DOHH2 (cell line): ENCODE results near the gene ZDHHC1.

Experiments used
- H3F3A ChIP-seq: fragments of 200-600 bp; sonication (generic), shearing (Covaris generic); 2 replicates; pipeline ENCODE4 v1.6.0; 2016; ENCODE audit warnings: antibody characterized with exemption, mild to moderate bottlenecking; ENCODE audit not compliant: control insufficient read depth, insufficient read depth
- H3K27ac ChIP-seq: fragments of 200-600 bp; sonication (generic); 2 replicates; pipeline ENCODE4 v1.5.1; 2014; ENCODE audit warnings: low read depth, mild to moderate bottlenecking, low read length, moderate library complexity
- H3K27me3 ChIP-seq: fragments of 200-600 bp; sonication (generic); 2 replicates; pipeline ENCODE4 v1.6.1; 2014; ENCODE audit warnings: mild to moderate bottlenecking, low read length, mixed read lengths; ENCODE audit not compliant: control insufficient read depth
- H3K36me3 ChIP-seq: fragments of 200-600 bp; sonication (generic); 2 replicates; pipeline ENCODE4 v1.6.1; 2014; ENCODE audit warnings: mild to moderate bottlenecking, low read length, moderate library complexity, mixed read lengths; ENCODE audit not compliant: control insufficient read depth
- H3K4me1 ChIP-seq: fragments of 200-600 bp; sonication (generic); 2 replicates; pipeline ENCODE4 v1.6.1; 2014; ENCODE audit warnings: mild to moderate bottlenecking, low read length, mixed read lengths; ENCODE audit not compliant: control insufficient read depth
- H3K4me2 ChIP-seq: fragments of 200-600 bp; sonication (generic); 2 replicates; pipeline ENCODE4 v1.6.0; 2014; ENCODE audit warnings: mild to moderate bottlenecking, low read length, moderate library complexity
- H3K4me3 ChIP-seq: fragments of 200-600 bp; sonication (generic); 2 replicates; pipeline ENCODE4 v1.5.1; 2014; ENCODE audit warnings: mild to moderate bottlenecking, low read length, mixed read lengths
- H3K79me2 ChIP-seq: fragments of 200-600 bp; sonication (generic); 2 replicates; pipeline ENCODE4 v1.6.1; 2014; ENCODE audit warnings: mild to moderate bottlenecking, low read length, mixed read lengths; ENCODE audit not compliant: control insufficient read depth
- H3K9me2 ChIP-seq: fragments of 200-600 bp; sonication (generic); replicated peaks from 2 replicates; pipeline ENCODE4 v1.6.1; 2014; ENCODE audit warnings: mild to moderate bottlenecking, low read length, mixed read lengths; ENCODE audit not compliant: control insufficient read depth
- H3K9me3 ChIP-seq: fragments of 200-600 bp; sonication (generic); 2 replicates; pipeline ENCODE4 v1.6.1; 2014; ENCODE audit warnings: antibody characterized with exemption, low read length, mixed read lengths; ENCODE audit not compliant: control insufficient read depth, insufficient read depth
- H4K20me1 ChIP-seq: fragments of 200-600 bp; sonication (generic); 2 replicates; pipeline ENCODE4 v1.6.0; 2014; ENCODE audit warnings: low read depth, mild to moderate bottlenecking, antibody characterized with exemption, low read length, moderate library complexity; ENCODE audit not compliant: control insufficient read depth, insufficient read depth
- EZH2phosphoT487 ChIP-seq: fragments of 200-600 bp; sonication (generic); IDR thresholded peaks from 2 replicates; pipeline ENCODE4 v1.6.1; 2017; ENCODE audit warnings: borderline replicate concordance, mild to moderate bottlenecking, antibody characterized with exemption, low read length, moderate library complexity, mixed read lengths
- TF ChIP-seq, protein P1 (sequence below): fragments of 200-600 bp; sonication (generic); IDR thresholded peaks from one replicate; pipeline ENCODE4 v1.5.1; 2014; ENCODE audit warnings: antibody characterized with exemption, mild to moderate bottlenecking, low read depth, low read length; ENCODE audit not compliant: poor library complexity, severe bottlenecking

Gene ZDHHC1

DNA sequence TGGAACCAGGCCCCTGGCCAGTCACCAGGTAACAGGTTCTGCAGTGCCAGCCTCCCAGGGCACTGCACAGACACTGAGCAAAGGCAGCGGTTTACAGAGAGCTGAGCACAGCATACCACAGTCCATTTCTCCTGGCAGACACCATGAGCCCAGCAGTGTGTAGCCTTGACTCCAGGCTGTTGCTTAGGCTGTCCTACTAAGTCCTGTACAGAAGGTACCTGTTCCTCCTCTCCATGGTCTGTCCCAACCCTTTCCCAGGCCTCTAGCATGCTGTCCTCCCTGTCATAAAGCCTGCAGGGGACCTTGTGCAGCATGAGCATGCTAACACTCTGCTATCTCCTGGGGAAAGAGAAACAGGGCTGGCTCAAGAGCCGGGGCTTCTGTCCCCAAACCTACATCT, 44.7 kb upstream of the ZDHHC1 start:
- Histone ChIP-seq H3K27me3 (no peaks in the 10 kb centered on the region), H3K4me1 (peaks cover 5% of the 10 kb centered on the region), H4K20me1 (no peaks in the 10 kb centered on the region), H3K4me2 (no peak overlapping the region), H3K9me3 (no peaks in the 10 kb centered on the region), H3F3A (no peaks in the 10 kb centered on the region), H3K36me3 (no peaks in the 10 kb centered on the region), H3K9me2 (no peaks in the 10 kb centered on the region), H3K27ac (no peak overlapping the region), H3K79me2 (peaks cover 29% of the 10 kb centered on the region), H3K4me3 (no peak overlapping the region)
- TF ChIP-seq, protein P1, sequence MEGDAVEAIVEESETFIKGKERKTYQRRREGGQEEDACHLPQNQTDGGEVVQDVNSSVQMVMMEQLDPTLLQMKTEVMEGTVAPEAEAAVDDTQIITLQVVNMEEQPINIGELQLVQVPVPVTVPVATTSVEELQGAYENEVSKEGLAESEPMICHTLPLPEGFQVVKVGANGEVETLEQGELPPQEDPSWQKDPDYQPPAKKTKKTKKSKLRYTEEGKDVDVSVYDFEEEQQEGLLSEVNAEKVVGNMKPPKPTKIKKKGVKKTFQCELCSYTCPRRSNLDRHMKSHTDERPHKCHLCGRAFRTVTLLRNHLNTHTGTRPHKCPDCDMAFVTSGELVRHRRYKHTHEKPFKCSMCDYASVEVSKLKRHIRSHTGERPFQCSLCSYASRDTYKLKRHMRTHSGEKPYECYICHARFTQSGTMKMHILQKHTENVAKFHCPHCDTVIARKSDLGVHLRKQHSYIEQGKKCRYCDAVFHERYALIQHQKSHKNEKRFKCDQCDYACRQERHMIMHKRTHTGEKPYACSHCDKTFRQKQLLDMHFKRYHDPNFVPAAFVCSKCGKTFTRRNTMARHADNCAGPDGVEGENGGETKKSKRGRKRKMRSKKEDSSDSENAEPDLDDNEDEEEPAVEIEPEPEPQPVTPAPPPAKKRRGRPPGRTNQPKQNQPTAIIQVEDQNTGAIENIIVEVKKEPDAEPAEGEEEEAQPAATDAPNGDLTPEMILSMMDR, result no peak
- TF ChIP-seq EZH2phosphoT487, result no peak

DNA sequence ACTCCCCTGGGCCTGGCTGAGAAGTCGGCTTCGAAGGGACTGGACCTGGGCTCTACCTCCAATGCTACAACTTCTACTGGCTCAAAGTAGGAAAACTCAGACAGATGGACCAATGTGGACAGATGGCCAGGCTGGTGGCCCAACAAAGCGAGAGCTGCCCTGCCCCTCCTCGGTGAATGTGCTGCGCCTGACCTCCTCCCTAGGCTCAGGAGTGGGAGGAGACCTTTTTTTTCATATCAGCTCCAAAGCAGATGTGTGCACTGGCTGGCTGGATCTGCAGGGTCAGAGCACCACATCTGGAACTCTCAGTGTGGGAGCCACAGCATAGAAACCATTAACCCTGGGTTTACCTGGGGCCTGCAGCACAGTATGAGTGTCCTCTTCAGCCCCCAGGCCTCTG, 43.9 kb upstream of the ZDHHC1 start:
- no peaks in the 10 kb centered on the region for H3K4me1 ChIP-seq

DNA sequence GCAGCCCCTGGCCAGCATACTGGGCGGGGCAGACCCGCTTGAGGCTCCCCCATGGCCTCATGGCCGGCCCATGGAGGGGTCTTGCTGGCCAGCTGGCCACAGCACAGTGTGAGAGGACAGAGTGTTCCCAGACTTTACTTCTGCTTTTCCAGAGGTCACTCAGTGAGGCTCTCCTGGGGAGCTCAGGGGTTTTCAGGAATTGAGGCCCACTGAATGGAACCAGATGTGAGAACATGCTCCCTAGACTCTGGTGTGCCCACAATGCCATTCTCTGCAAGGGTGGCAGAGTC, 43.5 kb upstream of the ZDHHC1 start:
- Histone ChIP-seq H3K27ac (no peak overlapping the region), H4K20me1 (no peaks in the 10 kb centered on the region), H3K27me3 (no peaks in the 10 kb centered on the region), H3K4me1 (no peaks in the 10 kb centered on the region), H3K4me3 (no peak overlapping the region), H3F3A (no peaks in the 10 kb centered on the region), H3K79me2 (peaks cover 17% of the 10 kb centered on the region), H3K9me2 (no peaks in the 10 kb centered on the region), H3K4me2 (no peak overlapping the region), H3K9me3 (no peaks in the 10 kb centered on the region), H3K36me3 (no peaks in the 10 kb centered on the region)
- no peak for TF ChIP-seq EZH2phosphoT487

More for the DNA sequence above, 43.9 kb upstream of the ZDHHC1 start:
- peaks cover 21% of the 10 kb centered on the region for H3K79me2 ChIP-seq
- no peak for TF ChIP-seq EZH2phosphoT487
- no peak overlapping the region for H3K4me2 ChIP-seq
- no peaks in the 10 kb centered on the region for H3K9me2 ChIP-seq
- no peaks in the 10 kb centered on the region for H3F3A ChIP-seq
- H3K27me3 ChIP-seq, result no peaks in the 10 kb centered on the region
- no peak overlapping the region for H3K4me3 ChIP-seq
- H3K27ac ChIP-seq, result no peak overlapping the region
- no peaks in the 10 kb centered on the region for H3K36me3 ChIP-seq
- no peaks in the 10 kb centered on the region for H3K9me3 ChIP-seq
- no peaks in the 10 kb centered on the region for H4K20me1 ChIP-seq

DNA sequence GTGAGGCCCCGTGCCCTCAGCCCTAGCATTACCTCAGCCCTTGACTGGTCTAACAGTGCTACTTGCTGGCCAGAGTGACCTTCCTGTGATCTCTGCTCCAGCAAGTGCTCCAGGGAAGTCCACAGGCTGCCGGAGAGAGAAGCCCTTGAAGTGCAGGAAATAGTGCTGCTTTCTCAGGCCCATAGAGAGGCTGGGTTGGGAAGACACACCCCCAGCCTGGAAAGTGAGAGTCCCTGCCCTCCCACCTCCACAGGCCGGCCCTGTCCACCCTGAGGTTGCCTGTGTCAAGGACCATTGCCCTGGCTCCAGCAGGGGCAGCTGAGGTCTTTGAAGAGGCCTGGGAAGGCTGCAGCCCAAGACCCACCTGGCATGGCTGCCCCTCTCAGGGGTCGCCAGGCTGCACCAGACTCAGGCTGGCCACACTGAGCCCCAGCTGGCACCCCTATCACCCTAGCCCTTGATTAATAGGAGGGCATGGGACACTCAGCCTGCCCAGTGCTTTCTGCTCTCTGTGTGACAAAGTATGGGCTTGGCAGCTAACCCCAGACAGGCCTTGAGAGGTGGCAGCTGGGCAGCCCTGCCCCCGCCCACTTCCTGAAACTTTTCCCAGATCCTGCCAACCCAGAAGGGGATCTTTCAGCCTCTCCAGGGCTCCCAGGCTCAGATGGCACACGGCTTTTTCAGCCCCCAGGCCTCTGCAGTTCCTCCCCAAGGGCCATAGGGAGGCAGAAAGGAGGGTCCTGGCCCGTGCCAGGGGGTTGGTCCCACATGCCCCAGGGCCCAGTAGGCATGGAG, 43.0 kb upstream of the ZDHHC1 start:
- H3K27me3 ChIP-seq, result no peaks in the 10 kb centered on the region
- no peaks in the 10 kb centered on the region for H3K9me2 ChIP-seq
- H3F3A ChIP-seq, result no peaks in the 10 kb centered on the region
- TF ChIP-seq, protein P1, result no peak
- peaks cover 12% of the 10 kb centered on the region for H3K79me2 ChIP-seq
- no peaks in the 10 kb centered on the region for H3K4me1 ChIP-seq
- H3K4me3 ChIP-seq, result no peak overlapping the region
- H4K20me1 ChIP-seq, result no peaks in the 10 kb centered on the region
- no peak overlapping the region for H3K4me2 ChIP-seq
- no peaks in the 10 kb centered on the region for H3K36me3 ChIP-seq
- H3K9me3 ChIP-seq, result no peaks in the 10 kb centered on the region
- H3K27ac ChIP-seq, result no peak overlapping the region
